ENCODE measurements around the gene ZNF441. TPM values are rescaled to one million over a fixed set of nuclear protein-coding genes. Genes with fewer than 3 reads are reported as not detected.
"Not testable (repeated sequence)": the region's sequence is repeated elsewhere in the genome, so short reads cannot be mapped to it uniquely, and the experiment has no call there.

Gene ZNF441
- polyA plus RNA-seq, 3 donors = 13.5 to 18.4 (median 15.6) TPM

- DNase-seq (ENCODE audit: extremely low read depth in 1 of 11, low read depth in 9 of 11, low spot score in 4 of 11) = no peak
Observed at GRCh38 chr19:11821474-11822109, 54.8 kb downstream of the ZNF441 start.

DNA sequence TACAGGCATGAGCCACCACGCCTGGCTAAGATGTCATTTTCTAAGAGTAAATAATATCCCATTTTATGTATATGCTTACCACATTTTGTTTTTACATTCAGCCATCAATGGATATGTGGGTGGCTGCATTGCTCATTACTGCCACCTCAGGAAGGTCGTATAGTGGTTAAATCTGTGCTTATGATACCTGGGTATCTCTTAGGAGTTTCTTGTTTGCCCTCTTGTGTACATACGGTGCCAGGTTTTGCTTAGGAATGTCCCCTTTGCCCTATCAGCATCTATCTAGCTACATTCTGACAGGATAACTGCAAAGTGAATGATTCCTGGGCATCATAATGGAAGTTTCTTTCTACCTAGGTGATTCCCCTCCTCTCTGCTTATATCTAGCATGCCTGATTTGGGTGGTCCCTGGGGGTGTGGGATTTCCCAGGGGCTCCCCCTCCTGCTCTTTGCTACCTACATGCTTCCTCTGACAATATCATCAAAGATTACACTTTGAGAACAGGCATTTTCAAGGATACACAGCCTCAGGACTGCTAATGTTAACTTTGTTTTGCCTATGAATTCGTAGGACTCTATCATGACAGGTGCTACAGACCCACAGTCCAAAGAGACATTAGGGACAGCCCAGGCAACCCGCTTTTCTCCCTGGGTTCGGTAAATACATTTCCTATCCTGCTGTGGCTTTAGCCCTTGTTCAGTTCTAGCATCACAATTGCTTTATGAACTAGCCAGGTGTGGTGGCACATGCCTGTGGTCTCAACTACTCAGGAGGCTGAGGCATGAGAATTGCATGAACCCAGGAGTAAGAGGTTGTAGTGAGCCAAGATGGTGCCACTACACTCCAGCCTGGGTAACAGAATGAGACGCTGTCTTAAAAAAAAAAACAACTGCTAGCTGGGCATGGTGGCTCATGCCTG lies 62.4 kb downstream of the ZNF441 start:
- DNase-seq (ENCODE audit: extremely low read depth in 1 of 11, low read depth in 9 of 11, low spot score in 4 of 11) = not testable (repeated sequence)

DNA sequence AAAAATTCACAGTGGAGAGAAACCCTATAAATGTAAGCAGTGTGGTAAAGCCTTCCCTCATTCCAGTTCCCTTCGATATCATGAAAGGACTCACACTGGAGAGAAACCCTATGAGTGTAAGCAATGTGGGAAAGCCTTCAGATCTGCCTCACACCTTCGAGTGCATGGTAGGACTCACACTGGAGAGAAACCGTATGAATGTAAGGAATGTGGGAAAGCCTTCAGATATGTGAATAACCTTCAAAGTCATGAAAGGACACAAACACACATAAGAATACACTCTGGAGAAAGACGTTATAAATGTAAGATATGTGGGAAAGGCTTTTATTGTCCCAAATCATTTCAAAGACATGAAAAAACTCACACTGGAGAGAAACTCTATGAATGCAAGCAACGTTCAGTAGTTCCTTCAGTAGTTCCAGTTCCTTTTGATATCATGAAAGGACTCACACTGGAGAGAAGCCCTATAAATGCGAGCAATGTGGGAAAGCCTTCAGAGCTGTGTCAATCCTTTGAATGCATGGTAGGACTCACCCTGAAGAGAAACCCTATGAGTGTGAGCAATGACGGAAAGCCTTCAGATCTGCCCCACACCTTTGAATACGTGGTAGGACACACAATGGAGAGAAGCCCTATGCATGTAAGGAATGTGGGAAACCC lies 65.6 kb downstream of the ZNF441 start:
- no peak for DNase-seq (ENCODE audit: extremely low read depth in 1 of 11, low read depth in 9 of 11, low spot score in 4 of 11)

GRCh38 chr19:11833541-11833940 lies 66.7 kb downstream of the ZNF441 start:
- no peak for DNase-seq (ENCODE audit: extremely low read depth in 1 of 11, low read depth in 9 of 11, low spot score in 4 of 11)

Other genes starting within 250 kb of the ZNF441 start
- 10 to 100 TPM; 37.3 to 48.1 (median 39.0) TPM for gene ECSIT, start 237.9 kb upstream of the ZNF441 start, polyA plus RNA-seq (ENCODE audit: insufficient read length in 3 of 3)
- gene CNN1, start 228.1 kb upstream of the ZNF441 start, polyA plus RNA-seq (ENCODE audit: insufficient read length in 3 of 3) = 1 to 10 TPM; 4.3 to 4.5 (median 4.4) TPM
- 10 to 100 TPM; 41.9 to 56.4 (median 52.7) TPM for gene ELOF1, start 207.8 kb upstream of the ZNF441 start, polyA plus RNA-seq (ENCODE audit: insufficient read length in 3 of 3)
- gene ACP5, start 189.4 kb upstream of the ZNF441 start, polyA plus RNA-seq (ENCODE audit: insufficient read length in 3 of 3) = 10 to 100 TPM; 12.3 to 21.6 (median 12.9) TPM
- gene ZNF627, start 169.5 kb upstream of the ZNF441 start, polyA plus RNA-seq (ENCODE audit: insufficient read length in 3 of 3) = 10 to 100 TPM; 38.8 to 44.5 (median 40.7) TPM
- gene ZNF823, start 28.1 kb upstream of the ZNF441 start, polyA plus RNA-seq (ENCODE audit: insufficient read length in 3 of 3) = 10 to 100 TPM in 2 of 3 donors, 1 to 10 TPM in 1; 9.9 to 11.2 (median 10.7) TPM
- 1 to 10 TPM; 3.8 to 4.8 (median 4.0) TPM for gene ZNF491, start 31.5 kb downstream of the ZNF441 start, polyA plus RNA-seq (ENCODE audit: insufficient read length in 3 of 3)
- 10 to 100 TPM; 12.7 to 21.5 (median 15.6) TPM for gene ZNF440, start 47.3 kb downstream of the ZNF441 start, polyA plus RNA-seq (ENCODE audit: insufficient read length in 3 of 3)
- 10 to 100 TPM; 17.5 to 27.4 (median 24.0) TPM for gene ZNF439, start 81.7 kb downstream of the ZNF441 start, polyA plus RNA-seq (ENCODE audit: insufficient read length in 3 of 3)
- gene ZNF69, start 120.8 kb downstream of the ZNF441 start, polyA plus RNA-seq (ENCODE audit: insufficient read length in 3 of 3) = 10 to 100 TPM; 17.4 to 27.5 (median 19.1) TPM
- gene ZNF700, start 158.1 kb downstream of the ZNF441 start, polyA plus RNA-seq (ENCODE audit: insufficient read length in 3 of 3) = 10 to 100 TPM; 13.1 to 25.3 (median 18.3) TPM
- 10 to 100 TPM in 1 of 3 donors, 1 to 10 TPM in 2; 6.6 to 11.7 (median 9.1) TPM for gene ZNF763, start 198.0 kb downstream of the ZNF441 start, polyA plus RNA-seq (ENCODE audit: insufficient read length in 3 of 3)